ENCODE results near the gene KLHDC2.
"Not testable (repeated sequence)": the region's sequence is repeated elsewhere in the genome, so short reads cannot be mapped to it uniquely, and the experiment has no call there.

Gene KLHDC2

GRCh38 chr14:49767571-49768300 is at the start of gene KLHDC2:
Gene KLHDC2, plus strand, starts transcription at chr14:49768153. Its CDS starts 316 bp downstream, at chr14:49768469.
- DNase-seq (ENCODE audit: extremely low read depth, low read depth) = peak; percentile 75
- TF ChIP-seq CTCF (IDR thresholded peaks at IDR 0.05; ENCODE audit: low read depth, low read length) = no peak; the same call in none of the 2 replicates

- no peak for DNase-seq (ENCODE audit: extremely low read depth, low read depth)
- TF ChIP-seq CTCF (IDR thresholded peaks at IDR 0.05; ENCODE audit: low read depth, low read length) = no peak
Observed at GRCh38 chr14:49720744-49721143, 47.2 kb upstream of the KLHDC2 start.

GRCh38 chr14:49721733-49722435 is 46.1 kb upstream of the KLHDC2 start:
- DNase-seq (ENCODE audit: extremely low read depth, low read depth) = not testable (repeated sequence)

- DNase-seq (ENCODE audit: extremely low read depth, low read depth) = no peak
- TF ChIP-seq CTCF (IDR thresholded peaks at IDR 0.05; ENCODE audit: low read depth, low read length) = no peak
Observed at GRCh38 chr14:49727171-49727570, 40.8 kb upstream of the KLHDC2 start.

GRCh38 chr14:49732896-49733295 is 35.1 kb upstream of the KLHDC2 start:
- no peak for DNase-seq (ENCODE audit: extremely low read depth, low read depth)
- TF ChIP-seq CTCF (IDR thresholded peaks at IDR 0.05; ENCODE audit: low read depth, low read length) = no peak

GRCh38 chr14:49733836-49734235 is 34.1 kb upstream of the KLHDC2 start:
- TF ChIP-seq CTCF (IDR thresholded peaks at IDR 0.05; ENCODE audit: low read depth, low read length) = no peak
- no peak for DNase-seq (ENCODE audit: extremely low read depth, low read depth)

- not testable (repeated sequence) for DNase-seq (ENCODE audit: extremely low read depth, low read depth)
Observed at GRCh38 chr14:49735669-49736068, 32.3 kb upstream of the KLHDC2 start.

- DNase-seq (ENCODE audit: extremely low read depth, low read depth) = no peak
- no peak for TF ChIP-seq CTCF (IDR thresholded peaks at IDR 0.05; ENCODE audit: low read depth, low read length)
Observed at GRCh38 chr14:49745191-49745590, 22.8 kb upstream of the KLHDC2 start.

- DNase-seq (ENCODE audit: extremely low read depth, low read depth) = not testable (repeated sequence)
Observed at GRCh38 chr14:49746476-49746875, 21.5 kb upstream of the KLHDC2 start.

All from AG09319 (cell line).